ENCODE data around the gene EID3.
"Not testable (repeated sequence)": the region's sequence is repeated elsewhere in the genome, so short reads cannot be mapped to it uniquely, and the experiment has no call there.

Gene EID3

GRCh38 chr12:104303538-104304151, at the start of gene EID3:
EID3 (plus strand) TSS chr12:104303739; CDS start chr12:104303935, 196 bp downstream.
- DNase-seq (ENCODE audit: low read depth): no peak

- no peak for DNase-seq (ENCODE audit: low read depth)
Measured at GRCh38 chr12:104257913-104258472, 45.5 kb upstream of the EID3 start.

GRCh38 chr12:104258476-104259067, 45.0 kb upstream of the EID3 start:
- DNase-seq (ENCODE audit: low read depth): no peak

GRCh38 chr12:104263026-104263425, 40.5 kb upstream of the EID3 start:
- no peak for DNase-seq (ENCODE audit: low read depth)

GRCh38 chr12:104263580-104264358, 39.8 kb upstream of the EID3 start:
- no peak for DNase-seq (ENCODE audit: low read depth)

GRCh38 chr12:104265436-104265835, 38.1 kb upstream of the EID3 start:
- DNase-seq (ENCODE audit: low read depth): not testable (repeated sequence)

GRCh38 chr12:104272938-104273337, 30.6 kb upstream of the EID3 start:
- no peak for DNase-seq (ENCODE audit: low read depth)

- DNase-seq (ENCODE audit: low read depth): no peak
Measured at GRCh38 chr12:104273503-104273902, 30.0 kb upstream of the EID3 start.

- DNase-seq (ENCODE audit: low read depth): no peak
Measured at GRCh38 chr12:104274811-104275210, 28.7 kb upstream of the EID3 start.

GRCh38 chr12:104275689-104276088, 27.9 kb upstream of the EID3 start:
- DNase-seq (ENCODE audit: low read depth): no peak

GRCh38 chr12:104276273-104277131, 27.0 kb upstream of the EID3 start:
- no peak for DNase-seq (ENCODE audit: low read depth)

GRCh38 chr12:104279164-104279563, 24.4 kb upstream of the EID3 start:
- no peak for DNase-seq (ENCODE audit: low read depth)

GRCh38 chr12:104280111-104280510, 23.4 kb upstream of the EID3 start:
- no peak for DNase-seq (ENCODE audit: low read depth)

- peak; percentile 82 for DNase-seq (ENCODE audit: low read depth)
Measured at GRCh38 chr12:104280717-104281458, 22.7 kb upstream of the EID3 start.

GRCh38 chr12:104281636-104282035, 21.9 kb upstream of the EID3 start:
- DNase-seq (ENCODE audit: low read depth): no peak

GRCh38 chr12:104282109-104282508, 21.4 kb upstream of the EID3 start:
- DNase-seq (ENCODE audit: low read depth): no peak

GRCh38 chr12:104285740-104286515, 17.6 kb upstream of the EID3 start:
- no peak for DNase-seq (ENCODE audit: low read depth)

GRCh38 chr12:104286516-104287482, 16.7 kb upstream of the EID3 start:
- DNase-seq (ENCODE audit: low read depth): peak; percentile 89

- no peak for DNase-seq (ENCODE audit: low read depth)
Measured at GRCh38 chr12:104288635-104289274, 14.8 kb upstream of the EID3 start.
